Measurements from ENCODE around the gene UNC119. TPM values are rescaled to one million over a fixed set of nuclear protein-coding genes. Genes with fewer than 3 reads are reported as not detected.
A peak's percentile ranks its signal among the peaks of the same experiment; 100 is the strongest.

UNC119 gene
- total and polyA plus RNA-seq, 12 donors = 26.7 to 80.8 (median 38.8) TPM

DNA sequence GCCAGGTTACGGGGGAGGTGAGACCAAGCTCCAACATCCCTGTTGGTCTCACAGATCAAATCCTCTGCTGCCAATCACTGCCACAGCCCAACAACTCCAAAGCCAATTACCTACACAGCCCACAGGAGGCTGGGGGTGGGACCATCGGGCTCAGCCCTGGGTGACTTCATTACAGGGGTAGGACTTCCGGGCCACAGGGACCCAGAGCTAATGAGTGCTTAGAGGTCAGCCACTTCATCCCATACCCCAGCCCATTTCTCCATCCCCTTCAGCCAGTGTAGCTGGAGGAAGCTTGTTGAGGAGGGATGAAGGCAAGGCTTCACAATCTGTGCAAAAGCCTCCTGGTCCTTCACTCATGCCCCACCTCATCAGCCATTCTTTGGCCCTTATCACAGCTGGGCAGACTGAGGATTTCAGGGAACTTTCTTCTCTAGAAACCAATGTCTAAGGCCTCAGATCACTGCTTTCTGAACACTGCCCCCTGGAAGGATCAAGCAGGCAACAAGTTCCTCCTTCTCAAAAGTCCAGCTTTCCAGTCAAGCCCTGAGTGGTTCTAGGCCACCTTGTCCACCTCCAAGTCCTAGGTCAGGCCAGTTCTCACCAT, 40.5 kb downstream of the UNC119 start:
- Histone ChIP-seq H3K36me3 (replicated peaks in 1 of 2) (no peaks in the 10 kb centered on the region), H3K27ac (no peak overlapping the region), H3K9me3 (replicated peaks in 1 of 3) (no peaks in the 10 kb centered on the region), H3K27me3 (peaks cover 21% of the 10 kb centered on the region), H3K4me3 (no peak overlapping the region), H3K4me1 (replicated peaks in 1 of 2) (no peaks in the 10 kb centered on the region)
- 65 to 87% (median 84%) methylated on average over 3 of the region's 3 CpGs for WGBS, 4 donors
- DNase-seq = no peak
- TF ChIP-seq POLR2A (IDR thresholded peaks at IDR 0.05) = no peak
- intact Hi-C loops (cut with DNase I) = no loop called here

DNA sequence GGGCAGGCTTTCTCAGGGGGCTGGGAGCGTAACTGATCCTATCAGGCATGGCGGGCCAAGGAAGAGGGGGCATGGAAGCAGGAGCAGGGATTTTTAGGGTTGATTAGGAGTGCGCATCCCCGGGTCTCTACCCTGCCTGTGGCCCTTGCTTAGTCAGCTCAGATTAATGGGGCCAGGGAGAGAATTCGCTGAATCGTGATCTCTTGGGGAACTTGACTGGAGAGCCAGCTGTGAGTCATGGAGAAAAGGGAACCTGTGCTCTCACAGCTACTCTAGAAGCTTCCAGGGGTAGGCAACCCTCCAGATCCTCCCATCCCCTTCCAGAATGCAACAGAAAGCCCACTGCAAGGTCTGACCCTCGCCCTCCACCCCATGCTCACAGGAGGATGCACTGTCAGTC, 42.6 kb downstream of the UNC119 start:
- no peak for TF ChIP-seq POLR2A (IDR thresholded peaks at IDR 0.05)
- TF ChIP-seq, protein P1, sequence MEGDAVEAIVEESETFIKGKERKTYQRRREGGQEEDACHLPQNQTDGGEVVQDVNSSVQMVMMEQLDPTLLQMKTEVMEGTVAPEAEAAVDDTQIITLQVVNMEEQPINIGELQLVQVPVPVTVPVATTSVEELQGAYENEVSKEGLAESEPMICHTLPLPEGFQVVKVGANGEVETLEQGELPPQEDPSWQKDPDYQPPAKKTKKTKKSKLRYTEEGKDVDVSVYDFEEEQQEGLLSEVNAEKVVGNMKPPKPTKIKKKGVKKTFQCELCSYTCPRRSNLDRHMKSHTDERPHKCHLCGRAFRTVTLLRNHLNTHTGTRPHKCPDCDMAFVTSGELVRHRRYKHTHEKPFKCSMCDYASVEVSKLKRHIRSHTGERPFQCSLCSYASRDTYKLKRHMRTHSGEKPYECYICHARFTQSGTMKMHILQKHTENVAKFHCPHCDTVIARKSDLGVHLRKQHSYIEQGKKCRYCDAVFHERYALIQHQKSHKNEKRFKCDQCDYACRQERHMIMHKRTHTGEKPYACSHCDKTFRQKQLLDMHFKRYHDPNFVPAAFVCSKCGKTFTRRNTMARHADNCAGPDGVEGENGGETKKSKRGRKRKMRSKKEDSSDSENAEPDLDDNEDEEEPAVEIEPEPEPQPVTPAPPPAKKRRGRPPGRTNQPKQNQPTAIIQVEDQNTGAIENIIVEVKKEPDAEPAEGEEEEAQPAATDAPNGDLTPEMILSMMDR (IDR thresholded peaks at IDR 0.05) = no peak
- intact Hi-C loops (cut with DNase I) = no loop called here
- 62 to 74% (median 64%) methylated on average over 7 of the region's 7 CpGs for WGBS, 4 donors
- H3K4me1 ChIP-seq (replicated peaks in 1 of 2) = no peaks in the 10 kb centered on the region
- H3K27ac ChIP-seq = no peak overlapping the region
- H3K27me3 ChIP-seq = peaks cover 29% of the 10 kb centered on the region
- no peak overlapping the region for H3K4me3 ChIP-seq
- no peaks in the 10 kb centered on the region for H3K36me3 ChIP-seq (replicated peaks in 1 of 2)
- no peaks in the 10 kb centered on the region for H3K9me3 ChIP-seq (replicated peaks in 1 of 3)
- DNase-seq = peak in 2 of 7 donors; percentile 13 to 27

DNA sequence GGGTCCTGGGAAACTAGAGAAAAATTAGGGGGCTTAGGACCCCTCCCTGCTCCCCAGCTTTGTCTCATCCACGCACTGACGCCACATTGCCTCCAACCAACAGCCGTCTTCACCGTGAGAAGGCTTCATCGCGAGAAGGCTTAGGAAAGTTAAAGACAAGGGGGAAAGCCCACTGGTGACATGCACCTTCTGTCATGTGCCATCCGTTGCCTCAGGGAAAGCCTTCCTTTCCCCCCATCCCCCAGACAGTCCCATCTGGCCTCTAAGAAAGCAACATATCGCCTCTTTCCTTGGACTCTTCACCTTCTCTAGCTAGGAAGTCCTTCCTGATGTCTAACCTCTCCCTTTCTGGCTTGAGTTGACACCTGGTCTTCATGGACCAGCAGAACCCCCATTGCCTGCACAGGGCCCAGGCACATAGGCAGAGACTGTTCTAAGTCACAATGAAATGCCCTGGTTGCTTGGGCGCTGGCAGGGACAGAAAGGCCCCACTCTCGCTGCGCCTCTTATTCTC, 44.2 kb downstream of the UNC119 start:
- Histone ChIP-seq H3K27me3 (peaks cover 29% of the 10 kb centered on the region), H3K27ac (no peak overlapping the region), H3K36me3 (replicated peaks in 1 of 2) (no peaks in the 10 kb centered on the region), H3K9me3 (replicated peaks in 1 of 3) (no peaks in the 10 kb centered on the region), H3K4me1 (replicated peaks in 1 of 2) (no peaks in the 10 kb centered on the region), H3K4me3 (no peak overlapping the region)
- intact Hi-C loops (cut with DNase I) = no loop called here
- 54 to 67% (median 62%) methylated on average over 10 to 11 of the region's 11 CpGs for WGBS, 4 donors
- no peak for TF ChIP-seq POLR2A (IDR thresholded peaks at IDR 0.05)
- TF ChIP-seq, protein P1 (IDR thresholded peaks at IDR 0.05) = no peak
- no peak for DNase-seq

DNA sequence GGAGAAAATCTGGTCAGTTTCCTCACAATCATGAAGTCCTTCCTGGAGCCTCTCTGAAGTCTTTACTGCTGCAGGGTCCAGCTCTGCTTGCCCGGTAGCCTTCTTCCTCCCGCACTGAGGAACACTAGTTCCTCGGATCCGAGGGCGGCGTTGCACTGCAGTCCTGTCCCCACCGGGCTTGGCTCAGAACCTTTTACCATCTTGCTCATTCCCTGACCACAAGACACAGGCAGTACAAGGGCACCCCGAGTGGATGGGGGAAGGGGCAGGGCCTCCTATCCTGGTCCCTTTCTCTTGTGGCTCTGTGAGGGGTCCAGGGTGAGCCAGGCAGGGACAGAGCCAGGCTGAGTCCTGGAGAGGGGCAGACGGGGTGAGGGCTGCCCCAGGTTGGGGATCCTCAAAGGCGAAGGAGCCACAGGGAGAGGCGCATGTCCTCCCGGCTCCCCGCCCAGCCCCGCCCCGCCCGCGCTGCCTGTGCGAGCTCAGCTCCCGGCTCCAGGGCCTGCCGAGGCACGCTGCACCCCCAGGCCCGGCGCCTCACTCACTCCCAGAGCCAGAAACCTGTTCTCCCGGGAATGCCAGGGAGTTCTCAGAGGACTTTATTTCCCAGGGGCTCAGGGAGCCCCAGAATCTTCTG, 44.7 kb downstream of the UNC119 start:
- WGBS, 4 donors = 37 to 57% (median 41%) methylated on average over 1 to 24 of the region's 24 CpGs

More for the DNA sequence above, 44.7 kb downstream of the UNC119 start:
- TF ChIP-seq, protein P1 (IDR thresholded peaks at IDR 0.05) = no peak
- TF ChIP-seq POLR2A (IDR thresholded peaks at IDR 0.05) = no peak
- peaks cover 29% of the 10 kb centered on the region for H3K27me3 ChIP-seq
- H3K27ac ChIP-seq = no peak overlapping the region
- DNase-seq = no peak
- H3K4me1 ChIP-seq (replicated peaks in 1 of 2) = no peaks in the 10 kb centered on the region
- intact Hi-C loops (cut with DNase I) = no loop called here
- H3K36me3 ChIP-seq (replicated peaks in 1 of 2) = no peaks in the 10 kb centered on the region
- no peak overlapping the region for H3K4me3 ChIP-seq
- no peaks in the 10 kb centered on the region for H3K9me3 ChIP-seq (replicated peaks in 1 of 3)

Data from adrenal gland (tissue), 12 donors.